Neural cell (in vitro differentiated cells): Measurements from ENCODE around the gene GPR78. TPM values are rescaled to one million over a fixed set of nuclear protein-coding genes. Genes with fewer than 3 reads are reported as not detected.

Experiments
- H2AFZ ChIP-seq: fragments of 200-600, 300-800 bp; sonication (generic), shearing (Covaris generic); 2 replicates; pipeline ENCODE4 v1.6.0; 2014; ENCODE audit warnings: low read depth, mild to moderate bottlenecking, antibody characterized with exemption, low read length, moderate library complexity
- H3F3A ChIP-seq: fragments of 200-600 bp; shearing (Covaris generic); 2 replicates; pipeline ENCODE4 v1.6.1; 2016; ENCODE audit warnings: mild to moderate bottlenecking, moderate library complexity, mixed read lengths, antibody characterized with exemption, low read length; ENCODE audit not compliant: insufficient read depth, poor library complexity, severe bottlenecking
- H3K27ac ChIP-seq: fragments of 200-600, 300-800 bp; sonication (generic), shearing (Covaris generic); 2 replicates; pipeline ENCODE4 v1.5.1; 2014; ENCODE audit warnings: mild to moderate bottlenecking, low read length, moderate library complexity
- H3K27me3 ChIP-seq: fragments of 300-800, 200-600 bp; sonication (generic), shearing (Covaris generic); 2 replicates; pipeline ENCODE4 v1.6.0; 2014; ENCODE audit warnings: mild to moderate bottlenecking, low read depth, low read length, moderate library complexity; ENCODE audit not compliant: insufficient read depth
- H3K36me3 ChIP-seq: fragments of 300-800, 200-600 bp; sonication (generic), shearing (Covaris generic); 2 replicates; pipeline ENCODE4 v1.5.1; 2014; ENCODE audit warnings: mild to moderate bottlenecking, antibody characterized with exemption, low read length, moderate library complexity; ENCODE audit not compliant: insufficient read depth
- H3K4me2 ChIP-seq: fragments of 300-800, 200-600 bp; sonication (generic), shearing (Covaris generic); 2 replicates; pipeline ENCODE4 v1.6.0; 2014; ENCODE audit warnings: mild to moderate bottlenecking, low read length
- H3K4me3 ChIP-seq: fragments of 300-800, 200-600 bp; sonication (generic), shearing (Covaris generic); 2 replicates; pipeline ENCODE4 v1.5.1; 2014; ENCODE audit warnings: mild to moderate bottlenecking, low read length, moderate library complexity
- H3K79me2 ChIP-seq: fragments of 200-600 bp; shearing (Covaris generic); replicated peaks from 2 replicates; pipeline ENCODE4 v1.6.0; 2014; ENCODE audit warnings: mild to moderate bottlenecking, low read length, moderate library complexity; ENCODE audit not compliant: insufficient read depth
- H3K9ac ChIP-seq: fragments of 300-800, 200-600 bp; sonication (generic), shearing (Covaris generic); 2 replicates; pipeline ENCODE4 v1.6.1; 2016; ENCODE audit warnings: mild to moderate bottlenecking, low read length, mixed read lengths
- H3K9me2 ChIP-seq: fragments of 200-600 bp; shearing (Covaris generic); 2 replicates; pipeline ENCODE4 v1.6.1; 2016; ENCODE audit warnings: mild to moderate bottlenecking, low read length, mixed read lengths; ENCODE audit not compliant: insufficient read depth
- H3K9me3 ChIP-seq: fragments of 200-600, 300-800 bp; sonication (generic), shearing (Covaris generic); 2 replicates; pipeline ENCODE4 v1.6.1; 2016; ENCODE audit warnings: mild to moderate bottlenecking, mixed run types, low read length, moderate library complexity, mixed read lengths
- H4K20me1 ChIP-seq: fragments of 200-600 bp; shearing (Covaris generic); 2 replicates; pipeline ENCODE4 v1.6.1; 2016; ENCODE audit warnings: mild to moderate bottlenecking, mixed run types; ENCODE audit not compliant: insufficient read depth
- CTCF ChIP-seq: fragments of 450-650 bp; IDR thresholded peaks from 2 replicates; pipeline ENCODE4 v1.5.1; 2014; ENCODE audit warnings: antibody characterized with exemption, mild to moderate bottlenecking, moderate library complexity; ENCODE audit not compliant: poor library complexity, severe bottlenecking
- EP300 ChIP-seq: fragments of 450-650 bp; conservative IDR thresholded peaks from 2 replicates; pipeline ENCODE4 v1.6.1; 2014; ENCODE audit warnings: antibody characterized with exemption, mild to moderate bottlenecking, moderate library complexity; ENCODE audit not compliant: poor library complexity, severe bottlenecking
- EZH2 ChIP-seq: fragments of 200-600, 300-800 bp; shearing (Covaris generic), sonication (generic); IDR thresholded peaks from 2 replicates; pipeline ENCODE4 v1.6.1; 2014; ENCODE audit warnings: antibody characterized with exemption, low read length, borderline replicate concordance, mild to moderate bottlenecking; ENCODE audit not compliant: insufficient read depth, poor library complexity, severe bottlenecking
- MXI1 ChIP-seq: fragments of 450-650 bp; conservative IDR thresholded peaks from 2 replicates; pipeline ENCODE4 v1.6.1; 2014; ENCODE audit warnings: antibody characterized with exemption, mild to moderate bottlenecking; ENCODE audit not compliant: poor library complexity, severe bottlenecking
- POLR2AphosphoS5 ChIP-seq: IDR thresholded peaks from 2 replicates; pipeline ENCODE4 v1.6.1; 2012
- RAD21 ChIP-seq: fragments of 450-650 bp; conservative IDR thresholded peaks from 2 replicates; pipeline ENCODE4 v1.6.1; 2014; ENCODE audit warnings: antibody characterized with exemption, mild to moderate bottlenecking, moderate library complexity
- REST ChIP-seq: IDR thresholded peaks from 2 replicates; pipeline ENCODE4 v1.6.1; 2012; ENCODE audit warnings: borderline replicate concordance
- SMC3 ChIP-seq: fragments of 450-650 bp; conservative IDR thresholded peaks from 2 replicates; pipeline ENCODE4 v1.6.1; 2014; ENCODE audit warnings: antibody characterized with exemption, mild to moderate bottlenecking, moderate library complexity; ENCODE audit not compliant: poor library complexity
- TAF1 ChIP-seq: IDR thresholded peaks from 2 replicates; pipeline ENCODE4 v1.6.1; 2012; ENCODE audit warnings: low read depth
- polyA plus RNA-seq: library from polyadenylated mRNA; depleted of rRNA; stranded (reverse); fragments of >200 nt; gene quantifications from 2 replicates; pipeline ENCODE4 v1.2.3, GENCODE V29; 2014

Gene GPR78
- polyA plus RNA-seq, 1 donor from 2014 or later, result not detected

DNA sequence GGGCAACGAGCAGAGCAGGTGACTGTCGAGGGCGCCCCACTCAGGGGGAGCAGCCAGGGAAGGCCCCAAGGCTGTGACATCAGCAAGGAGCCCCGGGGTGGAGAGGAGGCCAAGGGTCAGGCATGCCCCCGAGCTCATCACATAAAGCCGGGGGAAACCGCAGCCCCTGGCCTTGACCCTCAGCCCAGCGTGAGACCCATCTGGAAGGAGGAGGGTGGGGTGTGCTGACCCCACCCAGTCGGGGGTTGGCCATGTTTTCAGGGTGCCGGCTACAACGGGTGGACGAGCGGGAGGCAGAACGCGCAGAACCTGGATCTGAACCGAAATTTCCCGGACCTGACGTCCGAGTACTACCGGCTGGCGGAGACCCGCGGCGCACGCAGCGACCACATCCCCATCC is 26.3 kb downstream of the GPR78 start:
- Histone ChIP-seq H3K79me2 (no peaks in the 10 kb centered on the region), H3K9me2 (no peaks in the 10 kb centered on the region), H2AFZ (no peak overlapping the region), H3F3A (no peaks in the 10 kb centered on the region), H4K20me1 (no peaks in the 10 kb centered on the region), H3K27ac (no peak overlapping the region), H3K4me3 (no peak overlapping the region), H3K4me2 (no peak overlapping the region), H3K36me3 (no peaks in the 10 kb centered on the region), H3K27me3 (no peaks in the 10 kb centered on the region), H3K9ac (no peak overlapping the region), H3K9me3 (no peaks in the 10 kb centered on the region)
- no peak for TF ChIP-seq EZH2
- TF ChIP-seq EP300, result no peak
- no peak for TF ChIP-seq SMC3

- H3K4me2 ChIP-seq, result no peak overlapping the region
- H3K9ac ChIP-seq, result no peak overlapping the region
- no peak overlapping the region for H3K4me3 ChIP-seq
- H3K27ac ChIP-seq, result no peak overlapping the region
- no peaks in the 10 kb centered on the region for H4K20me1 ChIP-seq
- no peaks in the 10 kb centered on the region for H3K9me2 ChIP-seq
- H3K27me3 ChIP-seq, result no peaks in the 10 kb centered on the region
- H2AFZ ChIP-seq, result no peak overlapping the region
- no peaks in the 10 kb centered on the region for H3K79me2 ChIP-seq
- no peaks in the 10 kb centered on the region for H3K9me3 ChIP-seq
- no peaks in the 10 kb centered on the region for H3K36me3 ChIP-seq
- H3F3A ChIP-seq, result no peaks in the 10 kb centered on the region
- TF ChIP-seq SMC3 (no peak), MXI1 (no peak), RAD21 (no peak), CTCF (no peak), TAF1 (no peak)
Measured at GRCh38 chr4:8606966-8607365, 26.8 kb downstream of the GPR78 start.

GRCh38 chr4:8607603-8608481 is 27.6 kb downstream of the GPR78 start:
- Histone ChIP-seq H4K20me1 (no peaks in the 10 kb centered on the region), H3K36me3 (no peaks in the 10 kb centered on the region), H3K9me3 (no peaks in the 10 kb centered on the region), H3K9ac (no peak overlapping the region), H3F3A (no peaks in the 10 kb centered on the region), H3K27ac (no peak overlapping the region), H3K9me2 (no peaks in the 10 kb centered on the region), H2AFZ (no peak overlapping the region), H3K27me3 (no peaks in the 10 kb centered on the region), H3K79me2 (no peaks in the 10 kb centered on the region), H3K4me3 (no peak overlapping the region), H3K4me2 (no peak overlapping the region)
- TF ChIP-seq RAD21 (peak; percentile 90), MXI1 (peak; percentile 44), EP300 (no peak), REST (no peak), SMC3 (peak; percentile 91), CTCF (peak; percentile 93), TAF1 (no peak), EZH2 (no peak), POLR2AphosphoS5 (no peak)
